HepG2 (cell line): Measurements from ENCODE around the gene POLR1H. TPM values are rescaled to one million over a fixed set of nuclear protein-coding genes. Genes with fewer than 3 reads are reported as not detected.
A peak's percentile ranks its signal among the peaks of the same experiment; 100 is the strongest.

Source experiments
- ATAC-seq: fragments of 200-7000 bp; cut with Tn5 transposase; 3 replicates; pipeline ENCODE4 v1.9.1; 2020; ENCODE audit warnings: mild to moderate bottlenecking, moderate library complexity
- BruUV-seq: library from RNA; stranded (reverse); fragments of 400-500 nt; replicated peaks from 2 replicates; lab custom pipeline; 2021; lab: Mats Ljungman, UMichigan
- CTCF ChIA-PET: fragments of 300-600 bp; formaldehyde crosslinking; extraction: SDS; loops from one replicate; lab custom pipeline; 2021; ENCODE audit warnings: low total read pairs, inconsistent platforms, low intra/inter-chr PET ratio; lab: Yijun Ruan, JAX
- POLR2A ChIA-PET: fragments of 350-600 bp; sonication (Branson Sonifier 250); formaldehyde crosslinking; loops from one replicate; lab custom pipeline; 2020; ENCODE audit warnings: antibody characterized with exemption, inconsistent platforms; lab: Yijun Ruan, JAX
- DNase-seq: peaks from one replicate; pipeline ENCODE4 v3.0.0-alpha.2; 2015; ENCODE audit warnings: low spot score
- FAIRE-seq: peaks from 3 replicates; lab custom pipeline; 2011; peaks lifted over from hg19 to GRCh38; lab: Jason Lieb, UNC
- H2AFZ ChIP-seq: one replicate; pipeline ENCODE4 v1.6.1; 2011; ENCODE audit warnings: low read length, inconsistent platforms
- H3K27ac ChIP-seq: fragments of 300-600 bp; 3 replicates; pipeline ENCODE4 v1.8.0; 2011; ENCODE audit warnings: mixed run types, mild to moderate bottlenecking, mixed read lengths, low read length, inconsistent platforms; ENCODE audit not compliant: insufficient read depth; ENCODE audit errors: extremely low read length
- H3K27me3 ChIP-seq, 2 experiments: fragments of 200-600 bp in 1 of 2; 2 replicates in 1 of 2; 3 replicates in 1 of 2; pipeline versions ENCODE4 v1.6.0 to v1.8.0; 2011; ENCODE audit warnings: low read length in 2 of 2, mild to moderate bottlenecking in 2 of 2, moderate library complexity in 2 of 2, inconsistent platforms in 1 of 2; ENCODE audit not compliant: insufficient read depth in 2 of 2, control insufficient read depth in 1 of 2
- H3K36me3 ChIP-seq, 2 experiments: fragments of 200-600 bp in 1 of 2; replicated peaks in 1 of 2; 2 replicates in 1 of 2; 3 replicates in 1 of 2; pipeline versions ENCODE4 v1.5.1 to v1.8.0; 2011; ENCODE audit warnings: low read length in 2 of 2, inconsistent platforms in 1 of 2; ENCODE audit not compliant: insufficient read depth in 2 of 2, control insufficient read depth in 1 of 2
- H3K4me1 ChIP-seq: 2 replicates; pipeline ENCODE4 v1.5.1; 2012; ENCODE audit warnings: low read length, inconsistent platforms; ENCODE audit not compliant: insufficient read depth
- H3K4me2 ChIP-seq: 2 replicates; pipeline ENCODE4 v1.6.0; 2011; ENCODE audit warnings: low read depth, low read length, inconsistent platforms
- H3K4me3 ChIP-seq, 3 experiments: fragments of 200-600 bp in 1 of 3; sonication (generic), shearing (Covaris generic) in 1 of 3; replicated peaks in 1 of 3; 2 replicates each; pipeline ENCODE4 v1.5.1; 2011 to 2016; ENCODE audit warnings: low read length in 3 of 3, inconsistent platforms in 2 of 3, low read depth in 2 of 3, mild to moderate bottlenecking in 2 of 3, control low read depth in 1 of 3, mixed read lengths in 1 of 3; ENCODE audit not compliant: insufficient read depth in 1 of 3
- H3K79me2 ChIP-seq: one replicate; pipeline ENCODE4 v1.6.1; 2011; ENCODE audit warnings: low read length, inconsistent platforms; ENCODE audit not compliant: insufficient read depth
- H3K9ac ChIP-seq: 2 replicates; pipeline ENCODE4 v1.6.0; 2011; ENCODE audit warnings: mild to moderate bottlenecking, low read depth, low read length, inconsistent platforms; ENCODE audit not compliant: insufficient read depth
- H3K9me3 ChIP-seq: 2 replicates; pipeline ENCODE4 v1.5.1; 2012; ENCODE audit warnings: mild to moderate bottlenecking, low read length
- H4K20me1 ChIP-seq: 2 replicates; pipeline ENCODE4 v1.6.0; 2011; ENCODE audit warnings: inconsistent platforms, mild to moderate bottlenecking, low read length, moderate library complexity; ENCODE audit not compliant: insufficient read depth
- AGO1 ChIP-seq: fragments of 200-400 bp; formaldehyde crosslinking; IDR thresholded peaks from 2 replicates; pipeline ENCODE4 v1.6.1; 2017; ENCODE audit warnings: mild to moderate bottlenecking, low read depth, low read length, moderate library complexity; ENCODE audit not compliant: poor library complexity, severe bottlenecking
- CC2D1A ChIP-seq: sonication (generic); formaldehyde crosslinking; IDR thresholded peaks from 2 replicates; pipeline ENCODE4 v1.8.1; 2023; ENCODE audit warnings: mild to moderate bottlenecking, missing genetic modification reagents
- HNF4G ChIP-seq, 2 experiments: sonication (generic) in 1 of 2; formaldehyde crosslinking in 1 of 2; IDR thresholded peaks; 2 replicates each; pipeline versions ENCODE4 v1.4.0 to v1.6.1; 2011 to 2020; ENCODE audit warnings: borderline replicate concordance in 2 of 2, low read depth in 2 of 2, mild to moderate bottlenecking in 2 of 2, low read length in 1 of 2, missing genetic modification reagents in 1 of 2, moderate library complexity in 1 of 2
- KLF13 ChIP-seq: sonication (generic); formaldehyde crosslinking; IDR thresholded peaks from 2 replicates; pipeline ENCODE4 v1.4.0; 2020; ENCODE audit warnings: mild to moderate bottlenecking, missing genetic modification reagents
- MTF2 ChIP-seq: sonication (generic); formaldehyde crosslinking; IDR thresholded peaks from 2 replicates; pipeline ENCODE4 v1.5.0; 2020; ENCODE audit warnings: missing genetic modification reagents, borderline replicate concordance
- NFKBIZ ChIP-seq: IDR thresholded peaks from 2 replicates; pipeline ENCODE4 v1.6.1; 2018; ENCODE audit warnings: missing genetic modification reagents, missing compliant biosample characterization
- NFRKB ChIP-seq: fragments of 450-650 bp; IDR thresholded peaks from 2 replicates; pipeline ENCODE4 v1.6.1; 2017
- NKX3-1 ChIP-seq: sonication (generic); formaldehyde crosslinking; IDR thresholded peaks from 2 replicates; pipeline ENCODE4 v1.5.0; 2020; ENCODE audit warnings: missing genetic modification reagents
- ONECUT2 ChIP-seq: sonication (generic); formaldehyde crosslinking; IDR thresholded peaks from 2 replicates; pipeline ENCODE4 v1.4.0; 2020; ENCODE audit warnings: missing genetic modification reagents
- ZFP1 ChIP-seq: IDR thresholded peaks from 2 replicates; pipeline ENCODE4 v1.6.1; 2016
- ZFP37 ChIP-seq: sonication (generic); formaldehyde crosslinking; IDR thresholded peaks from 2 replicates; pipeline ENCODE4 v1.4.0; 2020; ENCODE audit warnings: missing genetic modification reagents, borderline replicate concordance
- ZNF430 ChIP-seq: sonication (generic); formaldehyde crosslinking; IDR thresholded peaks from 2 replicates; pipeline ENCODE4 v1.9.0; 2021; ENCODE audit warnings: mild to moderate bottlenecking, missing genetic modification reagents
- ZNF619 ChIP-seq: sonication (generic); formaldehyde crosslinking; IDR thresholded peaks from 2 replicates; pipeline ENCODE4 v1.4.0; 2020; ENCODE audit warnings: mild to moderate bottlenecking, missing genetic modification reagents
- ZNF776 ChIP-seq: sonication (generic); formaldehyde crosslinking; IDR thresholded peaks from 2 replicates; pipeline ENCODE4 v1.4.0; 2020; ENCODE audit warnings: mild to moderate bottlenecking, missing genetic modification reagents
- ZNF790 ChIP-seq: sonication (generic); formaldehyde crosslinking; IDR thresholded peaks from 2 replicates; pipeline ENCODE4 v1.8.0; 2022; ENCODE audit warnings: missing genetic modification reagents, mild to moderate bottlenecking, borderline replicate concordance
- ZSCAN29 ChIP-seq: sonication (generic); formaldehyde crosslinking; conservative IDR thresholded peaks from 2 replicates; pipeline ENCODE4 v1.4.0; 2020; ENCODE audit warnings: mild to moderate bottlenecking, missing genetic modification reagents
- ZSCAN9 ChIP-seq: IDR thresholded peaks from 2 replicates; pipeline ENCODE4 v1.6.1; 2016; ENCODE audit warnings: borderline replicate concordance
- WGBS: methylation state at CpG from one replicate; pipeline ENCODE4 v1.1.6; 2017; ENCODE audit warnings: low lambda C conversion rate; 5-methylcytosine and 5-hydroxymethylcytosine counted together
- in situ Hi-C: cut with HindIII; loops from 2 replicates; pipeline ENCODE4 v1.10.0; 2017; ENCODE audit warnings: low pct_unique_long_range_greater_than_20kb; ENCODE audit not compliant: extremely low pct_ligation_motif_present
- intact Hi-C: fragments of 100-400 bp; cut with micrococcal nuclease; formaldehyde crosslinking; loops from one replicate; pipeline ENCODE4 v1.10.0; 2022; ENCODE audit not compliant: unreplicated experiment
- polyA plus RNA-seq, 8 experiments: library from polyadenylated mRNA; depleted of rRNA in 3 of 8; stranded (reverse) in 7 of 8; unstranded in 1 of 8; fragments of >200 nt; fragmentation: Illumina TruSeq in 4 of 8; extraction: Trizol in 4 of 8; gene quantifications; 2 replicates each; pipeline versions ENCODE4 v1.2.1 to v1.2.3, GENCODE V29; 2011 to 2016; ENCODE audit warnings: low read depth in 4 of 8, missing spikeins in 1 of 8, mixed read lengths in 1 of 8; ENCODE audit not compliant: insufficient read depth in 1 of 8
- total RNA-seq, 5 experiments: library from RNA; depleted of rRNA; stranded (reverse); fragments of >200 nt; fragmentation: Illumina TruSeq; extraction: Trizol; gene quantifications; 2 replicates each; pipeline ENCODE4 v1.2.3, GENCODE V29; 2016; ENCODE audit warnings: low read depth in 1 of 5
- TF ChIP-seq, protein P1 (sequence below): IDR thresholded peaks from 2 replicates; pipeline ENCODE4 v1.6.1; 2012; ENCODE audit warnings: low read depth, low read length, improper control_type of control experiment
- TF ChIP-seq, protein P2 (sequence below): sonication (generic); formaldehyde crosslinking; conservative IDR thresholded peaks from 2 replicates; pipeline ENCODE4 v1.8.0; 2022; ENCODE audit warnings: low read depth, missing genetic modification reagents
- TF ChIP-seq, protein P3 (sequence below): sonication (generic); formaldehyde crosslinking; IDR thresholded peaks from 2 replicates; pipeline ENCODE4 v1.4.0; 2020; ENCODE audit warnings: mild to moderate bottlenecking, missing genetic modification reagents

The POLR1H gene
- total and polyA plus RNA-seq, 2 of the 13 experiments (the other 11 are each of a cell fraction or from before 2014, with no cell fraction given) = 61.4 to 79.8 TPM

DNA sequence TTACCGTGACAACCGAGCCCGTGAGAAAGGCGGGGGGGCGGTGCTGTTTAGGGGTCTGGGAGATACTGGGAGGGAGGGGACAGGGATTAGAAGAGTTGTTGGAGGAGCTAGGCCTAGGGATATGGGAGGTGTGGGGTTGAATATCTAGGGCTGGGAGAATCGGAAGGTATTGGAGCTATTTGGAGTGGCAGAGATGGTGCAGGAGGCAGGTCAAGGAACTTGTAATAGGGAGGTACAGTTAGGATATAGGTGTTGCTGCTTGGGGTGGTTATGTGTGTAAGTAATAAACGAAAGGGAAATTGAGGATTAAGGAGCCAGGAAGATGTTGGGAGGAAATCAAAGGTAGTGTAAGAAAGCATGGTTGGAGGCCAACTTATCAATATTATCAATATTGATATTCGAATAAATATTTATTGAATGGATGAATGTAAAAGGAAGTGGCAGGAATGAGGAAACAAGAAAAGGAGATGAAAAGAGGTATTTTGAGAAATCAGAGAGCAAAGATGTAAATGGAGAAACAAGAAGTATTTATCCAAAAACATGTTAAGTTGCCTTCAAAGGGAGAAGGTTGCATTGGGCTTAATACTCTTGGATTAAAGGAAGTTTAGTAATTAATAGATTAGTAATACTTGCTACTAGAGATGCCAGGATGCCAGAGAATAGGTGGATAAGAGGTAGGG is 6.5 kb downstream of the POLR1H start:
- H3K9ac ChIP-seq = peak overlapping the region; percentile 68
- intact Hi-C loops = loop anchor here (2.0 kb wide), 2 partner anchors 35 to 67 kb away; no protein-coding TSS in a partner anchor
- H2AFZ ChIP-seq = peak overlapping the region; percentile 24
- BruUV-seq = TSS peak; percentile 18
- ATAC-seq (no peak), FAIRE-seq (no peak), DNase-seq (no peak)
- H3K4me3 ChIP-seq = peak overlapping the region; percentile 70 to 82 (median 75)
- in situ Hi-C loops = no loop called here
- ChIA-PET CTCF (no interaction called here), POLR2A (interaction anchor here (2.8 kb wide), 1 partner anchor 35 kb away, joined by 31 read pairs; no protein-coding TSS in a partner anchor)
- no peaks in the 10 kb centered on the region for H3K9me3 ChIP-seq
- peaks cover 0 to 6% of the 10 kb centered on the region in 2 experiments; a peak in 2 of 5 replicates for H3K36me3 ChIP-seq
- peak overlapping the region; percentile 83 for H3K4me2 ChIP-seq
- peaks cover 40% of the 10 kb centered on the region for H3K4me1 ChIP-seq
- H3K27ac ChIP-seq = peak overlapping the region; percentile 33
- no peaks in the 10 kb centered on the region for H4K20me1 ChIP-seq
- no peaks in the 10 kb centered on the region; a peak in 1 of 5 replicates for H3K27me3 ChIP-seq
- under 1% methylated on average over 8 of the region's 8 CpGs for WGBS
- peaks cover 18% of the 10 kb centered on the region for H3K79me2 ChIP-seq
- no peak for TF ChIP-seq HNF4G (IDR thresholded peaks at IDR 0.05; ENCODE audit: borderline replicate concordance, low read depth, low read length)
- TF ChIP-seq HNF4G (CRISPR knock-in tag; IDR thresholded peaks at IDR 0.05; ENCODE audit: borderline replicate concordance, low read depth) = 0 out of 2 replicates have a peak, but pooled peaks have one; percentile 14
- peak; percentile 44; the same call in 1 of the 2 replicates for TF ChIP-seq ZNF430 (CRISPR knock-in tag)
- TF ChIP-seq, protein P1, sequence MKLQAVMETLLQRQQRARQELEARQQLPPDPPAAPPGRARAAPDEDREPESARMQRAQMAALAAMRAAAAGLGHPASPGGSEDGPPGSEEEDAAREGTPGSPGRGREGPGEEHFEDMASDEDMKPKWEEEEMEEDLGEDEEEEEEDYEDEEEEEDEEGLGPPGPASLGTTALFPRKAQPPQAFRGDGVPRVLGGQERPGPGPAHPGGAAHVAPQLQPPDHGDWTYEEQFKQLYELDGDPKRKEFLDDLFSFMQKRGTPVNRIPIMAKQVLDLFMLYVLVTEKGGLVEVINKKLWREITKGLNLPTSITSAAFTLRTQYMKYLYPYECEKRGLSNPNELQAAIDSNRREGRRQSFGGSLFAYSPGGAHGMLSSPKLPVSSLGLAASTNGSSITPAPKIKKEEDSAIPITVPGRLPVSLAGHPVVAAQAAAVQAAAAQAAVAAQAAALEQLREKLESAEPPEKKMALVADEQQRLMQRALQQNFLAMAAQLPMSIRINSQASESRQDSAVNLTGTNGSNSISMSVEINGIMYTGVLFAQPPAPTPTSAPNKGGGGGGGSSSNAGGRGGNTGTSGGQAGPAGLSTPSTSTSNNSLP = no peak
- 0 out of 2 replicates have a peak, but pooled peaks have one; percentile 7 for TF ChIP-seq NFKBIZ (CRISPR knock-in tag)
- TF ChIP-seq ZFP1 (CRISPR knock-in tag) = no peak
- TF ChIP-seq ZSCAN9 (CRISPR knock-in tag) = no peak; the same call in 1 of the 2 replicates
- TF ChIP-seq, protein P2, sequence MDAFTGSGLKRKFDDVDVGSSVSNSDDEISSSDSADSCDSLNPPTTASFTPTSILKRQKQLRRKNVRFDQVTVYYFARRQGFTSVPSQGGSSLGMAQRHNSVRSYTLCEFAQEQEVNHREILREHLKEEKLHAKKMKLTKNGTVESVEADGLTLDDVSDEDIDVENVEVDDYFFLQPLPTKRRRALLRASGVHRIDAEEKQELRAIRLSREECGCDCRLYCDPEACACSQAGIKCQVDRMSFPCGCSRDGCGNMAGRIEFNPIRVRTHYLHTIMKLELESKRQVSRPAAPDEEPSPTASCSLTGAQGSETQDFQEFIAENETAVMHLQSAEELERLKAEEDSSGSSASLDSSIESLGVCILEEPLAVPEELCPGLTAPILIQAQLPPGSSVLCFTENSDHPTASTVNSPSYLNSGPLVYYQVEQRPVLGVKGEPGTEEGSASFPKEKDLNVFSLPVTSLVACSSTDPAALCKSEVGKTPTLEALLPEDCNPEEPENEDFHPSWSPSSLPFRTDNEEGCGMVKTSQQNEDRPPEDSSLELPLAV (CRISPR knock-in tag) = no peak
- peak; percentile 97 for TF ChIP-seq ZNF619 (CRISPR knock-in tag)
- TF ChIP-seq ZNF790 (CRISPR knock-in tag) = 0 out of 2 replicates have a peak, but pooled peaks have one; percentile 21
- TF ChIP-seq, protein P3, sequence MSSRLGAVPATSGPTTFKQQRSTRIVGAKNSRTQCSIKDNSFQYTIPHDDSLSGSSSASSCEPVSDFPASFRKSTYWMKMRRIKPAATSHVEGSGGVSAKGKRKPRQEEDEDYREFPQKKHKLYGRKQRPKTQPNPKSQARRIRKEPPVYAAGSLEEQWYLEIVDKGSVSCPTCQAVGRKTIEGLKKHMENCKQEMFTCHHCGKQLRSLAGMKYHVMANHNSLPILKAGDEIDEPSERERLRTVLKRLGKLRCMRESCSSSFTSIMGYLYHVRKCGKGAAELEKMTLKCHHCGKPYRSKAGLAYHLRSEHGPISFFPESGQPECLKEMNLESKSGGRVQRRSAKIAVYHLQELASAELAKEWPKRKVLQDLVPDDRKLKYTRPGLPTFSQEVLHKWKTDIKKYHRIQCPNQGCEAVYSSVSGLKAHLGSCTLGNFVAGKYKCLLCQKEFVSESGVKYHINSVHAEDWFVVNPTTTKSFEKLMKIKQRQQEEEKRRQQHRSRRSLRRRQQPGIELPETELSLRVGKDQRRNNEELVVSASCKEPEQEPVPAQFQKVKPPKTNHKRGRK (CRISPR knock-in tag) = peak; percentile 90
- 0 out of 2 replicates have a peak, but pooled peaks have one; percentile 30 for TF ChIP-seq NFRKB
- TF ChIP-seq CC2D1A = no peak
- TF ChIP-seq ZFP37 (CRISPR knock-in tag) = no peak
- no peak for TF ChIP-seq AGO1
- TF ChIP-seq NKX3-1 (CRISPR knock-in tag) = no peak
- peak; percentile 76; the same call in 1 of the 2 replicates for TF ChIP-seq KLF13 (CRISPR knock-in tag)
- TF ChIP-seq ZNF776 (CRISPR knock-in tag) = no peak
- TF ChIP-seq ZSCAN29 (CRISPR knock-in tag) = 0 out of 2 replicates have a peak, but pooled peaks have one; percentile 1
- no peak for TF ChIP-seq ONECUT2 (CRISPR knock-in tag)
- no peak for TF ChIP-seq MTF2 (CRISPR knock-in tag)
